ENCODE data around the gene ZNF491. TPM values are rescaled to one million over a fixed set of nuclear protein-coding genes. Genes with fewer than 3 reads are reported as not detected.
A peak's percentile ranks its signal among the peaks of the same experiment; 100 is the strongest.
"Not testable (repeated sequence)": the region's sequence is repeated elsewhere in the genome, so short reads cannot be mapped to it uniquely, and the experiment has no call there.

ZNF491 gene
- 1 to 10 TPM in 1 of 3 donors, under 1 TPM in 2; 0.22 to 1.0 (median 0.58) TPM for polyA plus RNA-seq

DNA sequence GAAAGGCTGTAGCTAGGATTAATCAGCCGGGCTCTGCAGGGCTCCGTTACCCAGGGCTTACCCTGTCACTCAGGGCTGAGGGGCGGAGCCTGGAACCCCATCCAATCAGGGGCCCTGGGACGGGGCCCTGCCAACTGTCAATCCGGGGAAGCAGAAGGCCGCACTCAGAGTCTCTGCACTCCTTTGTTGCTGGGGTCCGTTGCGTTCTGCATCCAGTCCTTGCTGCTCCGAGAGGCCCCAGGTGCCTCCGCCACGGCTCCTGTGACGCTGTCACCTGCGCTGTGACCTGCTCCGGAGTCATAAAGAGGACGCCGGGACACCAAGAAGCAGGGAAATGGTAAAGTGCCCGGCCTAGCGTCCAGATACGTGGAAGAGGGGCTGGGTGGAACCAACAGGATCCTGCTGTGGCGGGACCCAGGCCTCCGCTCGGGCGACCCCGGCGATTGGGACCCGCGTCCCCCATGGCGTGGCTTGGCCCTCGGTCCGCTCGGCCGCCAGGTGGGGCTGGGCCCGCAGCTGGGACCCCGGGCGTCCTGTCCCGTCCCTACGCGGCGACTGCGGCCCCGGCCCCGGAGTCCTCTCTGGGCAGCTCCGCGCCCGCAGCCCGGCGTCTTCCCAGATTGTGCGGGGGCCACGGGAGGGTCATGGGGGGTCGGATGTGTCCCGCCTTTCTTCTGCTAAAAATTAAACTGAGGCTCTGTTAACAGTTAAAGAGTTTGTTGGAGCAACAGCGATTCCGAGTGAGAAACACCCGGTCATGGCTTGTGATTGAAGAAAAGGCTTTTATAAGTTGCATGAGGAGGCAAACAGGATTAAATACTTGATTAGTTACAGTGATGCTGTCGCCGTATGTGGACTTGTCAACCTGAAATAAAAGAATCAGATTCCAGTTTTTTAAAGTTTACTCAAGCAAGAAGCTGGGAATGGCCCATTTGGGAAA is at the start of gene ZNF491:
ZNF491 (plus strand) TSS at position 133 of the 940 bp plus-strand sequence. CDS start 7,431 bp downstream, outside the sequence.
- no peak within 1 kb of the TSS for H3K27ac ChIP-seq (ENCODE audit: low read depth, low read length)
- WGBS, 3 donors: 0 to 1% (median 1%) methylated on average over 53 to 56 of the region's 56 CpGs

- no peak overlapping the region for H3K27ac ChIP-seq (ENCODE audit: low read depth, low read length)
- 32 to 67% (median 63%) methylated on average over 2 of the region's 2 CpGs for WGBS, 3 donors
Measured at GRCh38 chr19:11749751-11750150, 48.6 kb upstream of the ZNF491 start.

- H3K27ac ChIP-seq (ENCODE audit: low read depth, low read length): no peak overlapping the region
- 49 to 85% (median 81%) methylated on average over 2 of the region's 2 CpGs for WGBS, 3 donors
Measured at GRCh38 chr19:11752244-11752736, 46.0 kb upstream of the ZNF491 start.

DNA sequence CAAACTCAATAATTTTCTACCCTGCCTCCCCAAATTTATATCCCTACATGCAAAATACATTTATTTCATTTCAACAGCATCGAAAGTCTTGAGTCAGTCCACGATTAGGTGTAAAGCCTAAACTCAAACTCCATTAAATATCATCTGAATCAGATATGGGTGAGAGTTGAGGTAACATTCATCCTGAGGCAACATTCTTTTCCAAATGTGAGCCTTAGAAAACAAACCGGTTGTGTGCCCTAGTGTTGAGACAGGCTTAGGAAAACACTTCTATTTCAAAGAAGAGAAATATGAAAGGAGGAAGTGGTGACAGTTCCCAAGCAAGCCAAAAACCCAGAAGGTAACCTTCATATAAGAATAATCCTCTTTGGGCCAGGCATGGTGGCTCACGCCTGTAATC is 43.7 kb upstream of the ZNF491 start:
- H3K27ac ChIP-seq (ENCODE audit: low read depth, low read length): no peak overlapping the region
- WGBS, 3 donors: 81 to 87% (median 86%) methylated on average over 4 of the region's 4 CpGs

DNA sequence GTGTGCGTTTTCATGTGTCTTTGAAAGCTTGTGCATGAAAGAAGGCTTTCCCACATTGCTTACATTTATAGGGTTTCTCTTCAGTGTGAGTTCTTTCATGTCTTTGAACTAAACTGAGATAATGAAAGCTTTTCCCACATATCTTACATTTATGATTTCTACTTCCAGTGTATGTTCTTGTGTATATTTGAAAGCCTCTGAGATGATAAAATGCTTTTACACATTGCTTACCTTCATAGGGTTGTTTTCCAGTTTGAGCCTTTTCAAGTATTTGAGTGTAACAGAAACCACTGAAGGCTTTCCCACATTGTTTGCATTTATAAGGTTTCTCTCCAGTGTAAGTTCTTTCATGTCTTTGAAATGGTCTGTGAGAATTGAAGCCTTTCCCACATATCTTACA is 41.4 kb upstream of the ZNF491 start:
- no peak overlapping the region for H3K27ac ChIP-seq (ENCODE audit: low read depth, low read length)
- WGBS, 3 donors: 69 to 90% (median 78%) methylated on average over 1 of the region's 1 CpG

DNA sequence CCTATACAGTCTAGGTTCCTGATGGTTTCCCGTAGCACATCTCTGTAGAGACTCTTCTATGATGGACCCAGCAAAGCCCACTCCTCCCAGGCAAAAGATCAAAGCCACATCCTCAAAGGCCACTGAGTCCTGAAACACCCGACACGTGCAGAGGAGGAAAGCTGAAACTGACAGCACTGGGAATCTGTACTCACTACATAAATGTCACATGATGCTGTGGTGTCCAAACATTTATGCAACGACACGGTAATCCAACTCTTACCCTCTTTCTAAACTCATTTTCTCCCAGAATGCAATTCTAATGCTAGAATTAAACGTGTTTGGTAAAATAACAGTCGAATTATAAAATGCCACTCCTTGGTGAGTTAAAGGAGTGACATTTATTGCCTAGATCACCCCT is 38.5 kb upstream of the ZNF491 start:
- WGBS, 3 donors: 61 to 74% (median 69%) methylated on average over 7 of the region's 7 CpGs
- H3K27ac ChIP-seq (ENCODE audit: low read depth, low read length): no peak overlapping the region

DNA sequence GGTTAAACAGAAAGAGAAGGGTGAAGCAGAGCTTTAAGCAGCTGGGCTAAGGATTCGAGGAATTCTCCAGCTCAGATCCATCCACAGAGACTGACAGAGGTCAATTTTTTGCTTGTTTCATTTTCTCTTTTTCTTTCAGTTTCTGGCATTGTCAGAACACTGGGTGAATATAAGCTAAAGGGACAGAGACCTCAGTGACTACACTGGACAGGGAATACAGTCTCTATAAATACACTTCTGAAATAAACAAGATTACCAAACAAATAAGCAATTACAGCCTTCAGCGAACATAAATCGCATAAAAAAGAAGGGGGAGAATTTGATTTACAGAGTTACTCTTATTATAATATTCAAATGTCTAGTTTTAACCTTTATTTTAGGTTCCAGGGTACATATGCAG is 35.2 kb upstream of the ZNF491 start:
- H3K27ac ChIP-seq (ENCODE audit: low read depth, low read length): no peak overlapping the region
- 60 to 82% (median 80%) methylated on average over 3 of the region's 3 CpGs for WGBS, 3 donors

DNA sequence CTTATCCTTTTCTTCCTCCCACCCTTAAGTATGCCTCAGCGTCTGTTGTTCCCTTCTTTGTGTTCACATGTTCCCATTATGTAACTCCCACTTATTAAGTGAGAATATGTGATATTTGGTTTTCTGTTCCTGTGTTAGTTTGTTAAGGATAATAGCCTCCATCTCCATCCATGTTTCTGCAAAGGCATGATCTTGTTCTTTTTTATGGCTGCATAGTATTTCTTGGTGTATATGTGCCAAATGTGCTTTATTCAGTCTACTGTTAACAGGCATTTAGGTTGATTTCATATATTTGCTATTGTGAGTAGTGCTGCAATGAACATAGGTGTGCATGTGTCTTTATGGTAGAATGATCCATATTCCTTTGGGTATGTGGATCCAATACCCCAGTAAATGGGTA is 34.7 kb upstream of the ZNF491 start:
- 92 to 95% (median 93%) methylated on average over 1 of the region's 1 CpG for WGBS, 3 donors
- H3K27ac ChIP-seq (ENCODE audit: low read depth, low read length): no peak overlapping the region

- peak within 1 kb of the TSS; percentile 73 for H3K27ac ChIP-seq (ENCODE audit: low read depth, low read length)
- WGBS, 3 donors: 0% methylated on average over 47 to 61 of the region's 61 CpGs
Measured at GRCh38 chr19:11766597-11767591, 31.4 kb upstream of the ZNF491 start, which contains the start of gene ZNF441. TSS of gene ZNF441 (plus strand) at chr19:11767000. CDS start at chr19:11767194, 194 bp downstream.

DNA sequence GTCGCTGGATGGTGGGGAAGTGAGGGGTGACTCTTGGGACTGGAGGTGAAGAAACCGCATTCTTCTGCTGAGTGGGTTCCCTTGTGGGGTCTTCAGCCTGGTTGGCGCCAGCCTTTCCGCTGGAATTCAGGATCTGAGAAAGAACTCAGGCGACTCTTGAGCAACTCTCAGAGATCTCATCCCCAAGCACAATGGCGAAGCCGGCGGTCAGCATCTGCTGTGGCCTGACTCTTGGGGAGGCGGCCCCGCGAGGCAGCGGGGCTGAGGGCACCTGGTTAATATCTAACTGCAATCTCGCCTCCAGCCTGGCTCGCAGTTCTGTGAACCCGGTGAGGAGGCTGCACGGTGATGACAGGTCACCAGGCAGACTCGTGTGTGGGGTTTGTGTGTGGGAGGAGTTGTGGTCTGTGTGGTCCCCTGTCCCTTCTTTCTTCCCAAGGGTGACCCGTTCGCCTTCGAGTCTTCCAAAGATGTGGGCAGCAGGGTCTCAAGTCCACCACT is 30.6 kb upstream of the ZNF491 start:
- 1 to 3% (median 1%) methylated on average over 20 of the region's 20 CpGs for WGBS, 3 donors
- no peak overlapping the region for H3K27ac ChIP-seq (ENCODE audit: low read depth, low read length)

DNA sequence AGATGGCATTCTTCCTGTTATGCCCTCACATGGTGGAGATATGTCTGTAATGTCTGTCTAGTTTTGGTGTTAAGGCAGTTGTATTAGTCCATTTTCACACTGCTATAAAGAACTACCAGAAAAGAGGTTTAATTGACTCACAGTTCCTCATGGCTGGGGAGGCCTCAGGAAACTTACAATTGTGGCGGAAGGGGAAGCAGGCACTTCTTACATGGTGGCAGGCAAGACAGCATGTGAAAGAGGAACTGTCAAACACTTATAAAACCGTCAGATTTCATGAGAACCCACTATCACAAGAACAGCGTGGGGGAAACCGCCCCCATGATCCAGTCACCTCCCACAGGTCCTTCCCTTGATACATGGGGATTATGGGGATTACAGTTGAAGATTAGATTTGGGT is 28.3 kb upstream of the ZNF491 start:
- 90 to 96% (median 91%) methylated on average over 4 of the region's 4 CpGs for WGBS, 3 donors
- no peak overlapping the region for H3K27ac ChIP-seq (ENCODE audit: low read depth, low read length)

GRCh38 chr19:11771520-11771919 is 26.8 kb upstream of the ZNF491 start:
- H3K27ac ChIP-seq (ENCODE audit: low read depth, low read length): not testable (repeated sequence)
- 81 to 85% (median 82%) methylated on average over 11 of the region's 11 CpGs for WGBS, 3 donors

DNA sequence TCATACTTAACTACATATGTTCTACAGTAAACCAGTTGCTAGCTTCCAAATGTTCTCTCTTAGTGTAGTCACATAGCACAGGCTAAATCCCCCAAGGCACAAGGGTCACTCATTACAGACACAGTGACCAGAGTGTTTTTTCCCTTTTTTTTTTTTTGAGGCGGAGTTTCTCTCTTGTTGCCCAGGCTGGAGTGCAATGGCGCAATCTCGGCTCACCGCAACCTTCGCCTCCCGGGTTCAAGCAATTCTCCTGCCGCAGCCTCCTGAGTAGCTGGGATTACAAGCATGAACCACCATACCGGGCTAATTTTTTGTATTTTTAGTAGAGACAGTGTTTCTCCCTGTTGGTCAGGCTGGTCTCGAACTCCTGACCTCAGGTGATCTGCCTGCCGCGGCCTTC is 21.7 kb upstream of the ZNF491 start:
- 97 to 99% (median 99%) methylated on average over 11 of the region's 11 CpGs for WGBS, 3 donors
- H3K27ac ChIP-seq (ENCODE audit: low read depth, low read length): not testable (repeated sequence)

DNA sequence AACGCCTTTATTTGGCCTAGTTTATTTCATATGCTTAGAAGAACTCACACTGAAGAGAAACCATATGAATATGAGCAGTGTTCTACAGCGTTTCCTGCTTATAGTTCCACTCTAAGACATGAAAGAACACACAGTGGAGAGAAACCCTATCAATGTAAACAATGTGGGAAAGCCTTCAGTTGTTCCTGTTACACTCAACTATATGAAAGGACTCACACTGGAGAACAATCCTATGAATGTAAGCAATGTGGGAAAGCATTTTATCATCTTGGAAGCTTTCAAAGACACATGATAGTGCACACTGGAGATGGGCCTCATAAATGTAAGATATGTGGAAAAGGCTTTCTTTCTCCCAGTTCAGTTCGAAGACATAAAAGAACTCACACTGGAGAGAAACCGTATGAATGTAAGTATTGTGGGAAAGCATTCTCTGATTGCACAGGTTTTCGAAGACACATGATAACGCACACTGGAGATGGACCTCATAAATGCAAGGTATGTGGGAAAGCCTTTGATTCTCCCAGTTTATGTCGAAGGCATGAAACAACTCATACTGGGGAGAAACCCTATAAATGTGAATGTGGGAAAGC is 17.8 kb upstream of the ZNF491 start:
- H3K27ac ChIP-seq (ENCODE audit: low read depth, low read length): no peak overlapping the region
- 97 to 99% (median 97%) methylated on average over 7 of the region's 7 CpGs for WGBS, 3 donors

GRCh38 chr19:11781295-11782057 is 16.8 kb upstream of the ZNF491 start:
- no peak overlapping the region for H3K27ac ChIP-seq (ENCODE audit: low read depth, low read length)
- WGBS, 3 donors: 96 to 98% (median 97%) methylated on average over 5 of the region's 5 CpGs

DNA sequence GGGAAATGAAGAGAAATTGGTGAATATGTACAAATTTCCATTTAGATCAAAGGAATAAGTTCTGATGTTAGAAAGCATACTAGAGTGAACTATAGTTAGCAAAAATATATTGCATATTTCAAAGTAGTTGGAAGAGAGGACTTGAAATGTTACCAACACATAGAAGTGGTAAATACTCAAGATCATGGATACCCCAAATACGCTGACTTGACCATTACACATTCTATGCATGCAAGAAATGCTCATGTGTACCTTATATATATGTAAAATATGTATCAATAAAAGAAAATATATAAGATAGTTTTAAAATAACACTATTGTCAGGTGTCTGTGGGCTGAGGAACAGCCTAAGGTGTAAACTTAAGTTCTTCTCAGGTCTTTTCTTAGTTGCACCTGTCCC is 14.6 kb upstream of the ZNF491 start:
- H3K27ac ChIP-seq (ENCODE audit: low read depth, low read length): no peak overlapping the region
- 91 to 100% (median 98%) methylated on average over 1 of the region's 1 CpG for WGBS, 3 donors

DNA sequence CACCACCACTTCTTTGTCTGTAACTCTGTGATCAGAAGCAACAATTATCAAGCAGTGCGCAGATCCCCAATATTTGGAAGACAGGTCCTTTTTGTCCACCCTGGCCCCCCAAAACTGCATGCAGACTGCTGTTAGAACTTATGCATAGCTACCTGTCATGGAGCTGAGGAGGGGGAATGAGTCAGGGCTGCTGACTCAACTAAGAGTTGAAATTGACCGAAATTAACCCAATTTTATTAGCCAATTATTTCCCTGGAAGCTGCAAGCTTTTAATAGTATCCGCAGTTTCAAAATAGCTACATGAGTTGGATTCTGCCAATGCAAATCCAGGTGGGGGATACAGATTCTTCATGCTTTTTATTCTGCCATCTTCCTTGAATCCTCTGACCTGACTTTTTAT is 14.0 kb upstream of the ZNF491 start:
- WGBS, 3 donors: 97 to 98% (median 98%) methylated on average over 3 of the region's 3 CpGs
- no peak overlapping the region for H3K27ac ChIP-seq (ENCODE audit: low read depth, low read length)
